DOHH2 (cell line): ENCODE results near the gene COP1.

Experiments used
- CTCF ChIP-seq: fragments of 200-600 bp; sonication (generic); IDR thresholded peaks from one replicate; pipeline ENCODE4 v1.5.1; 2014; ENCODE audit warnings: antibody characterized with exemption, mild to moderate bottlenecking, low read depth, low read length; ENCODE audit not compliant: poor library complexity, severe bottlenecking
- EZH2phosphoT487 ChIP-seq: fragments of 200-600 bp; sonication (generic); IDR thresholded peaks from 2 replicates; pipeline ENCODE4 v1.6.1; 2017; ENCODE audit warnings: borderline replicate concordance, mild to moderate bottlenecking, antibody characterized with exemption, low read length, moderate library complexity, mixed read lengths

- TF ChIP-seq CTCF (no peak), EZH2phosphoT487 (no peak)
These were observed 116.3 kb downstream of the COP1 start for GRCh38 chr1:176090766-176091165.
